Suprapubic skin (tissue), 4 donors: ENCODE measurements around the gene HMGN5.

Source experiments
- CTCF ChIP-seq, 2 donors: fragments of 200-600 bp in 1 of 2; fragments of 450-650 bp in 1 of 2; sonication (generic) in 1 of 2; IDR thresholded peaks; one replicate each; pipeline ENCODE4 v1.5.1; 2016 to 2019; ENCODE audit warnings: antibody characterized with exemption in 2 of 2, mild to moderate bottlenecking in 1 of 2, moderate library complexity in 1 of 2
- EP300 ChIP-seq: sonication (generic); formaldehyde crosslinking; IDR thresholded peaks from one replicate; pipeline ENCODE4 v1.6.1; 2017; ENCODE audit warnings: antibody characterized with exemption
- POLR2A ChIP-seq, 2 donors: fragments of 450-650 bp; IDR thresholded peaks; one replicate each; pipeline ENCODE4 v1.6.1; 2017; ENCODE audit warnings: antibody characterized with exemption in 2 of 2, mild to moderate bottlenecking in 2 of 2, moderate library complexity in 2 of 2
- POLR2AphosphoS5 ChIP-seq, 3 donors: sonication (generic); formaldehyde crosslinking; IDR thresholded peaks; one replicate each; pipeline ENCODE4 v1.6.1; 2017; ENCODE audit warnings: antibody characterized with exemption in 3 of 3

GRCh38 chrX:81114757-81115156 lies 87.0 kb downstream of the HMGN5 start:
- TF ChIP-seq CTCF (IDR thresholded peaks at IDR 0.05) (no peak), EP300 (no peak), POLR2AphosphoS5 (IDR thresholded peaks at IDR 0.05) (no peak), POLR2A (IDR thresholded peaks at IDR 0.05) (no peak)
